Tibial artery (tissue), 4 donors: Measurements from ENCODE around the gene FGB.

Experiments used
- DNase-seq, 2 donors: peaks; one replicate each; pipeline ENCODE4 v3.0.0-alpha.2; 2019
- H3K27ac ChIP-seq, 2 donors: fragments of 200-600 bp; sonication (generic) in 1 of 2; 1 replicate in 1 of 2; 2 replicates in 1 of 2; pipeline ENCODE4 v1.5.1; 2018 to 2019; ENCODE audit warnings: mild to moderate bottlenecking in 1 of 2
- H3K27me3 ChIP-seq, 2 donors: fragments of 200-600 bp; sonication (generic) in 1 of 2; one replicate each; pipeline versions ENCODE4 v1.5.1 to v1.6.0; 2016 to 2019
- H3K36me3 ChIP-seq, 3 donors: fragments of 200-600 bp; sonication (generic) in 2 of 3; one replicate each; pipeline ENCODE4 v1.5.1; 2016 to 2019; ENCODE audit warnings: mild to moderate bottlenecking in 2 of 3
- H3K4me1 ChIP-seq, 4 donors: fragments of 200-600 bp; sonication (generic) in 2 of 4; 1 replicate in 3 of 4; 2 replicates in 1 of 4; pipeline ENCODE4 v1.5.1; 2016 to 2019
- H3K4me3 ChIP-seq, 2 donors: fragments of 200-600 bp; sonication (generic) in 1 of 2; 1 replicate in 1 of 2; 2 replicates in 1 of 2; pipeline ENCODE4 v1.5.1; 2018 to 2019; ENCODE audit warnings: mild to moderate bottlenecking in 2 of 2
- H3K9me3 ChIP-seq, 3 donors: fragments of 200-600 bp; sonication (generic) in 1 of 3; one replicate each; pipeline ENCODE4 v1.5.1; 2016 to 2019
- intact Hi-C: fragments of 100-400 bp; cut with DNase I; formaldehyde crosslinking; loops from one replicate; pipeline ENCODE4 v1.15.0; 2023; ENCODE audit warnings: low total_unique reads
- TF ChIP-seq, protein P1 (sequence below), 2 experiments: fragments of 200-600 bp in 1 of 2; fragments of 450-650 bp in 1 of 2; IDR thresholded peaks; one replicate each; pipeline ENCODE4 v1.5.1; 2017 to 2019; ENCODE audit warnings: antibody characterized with exemption in 2 of 2, mild to moderate bottlenecking in 1 of 2, moderate library complexity in 1 of 2

FGB gene

GRCh38 chr4:154612472-154613414, 49.9 kb downstream of the FGB start, which contains the start of gene FGG:
TSS of gene FGG (minus strand) at chr4:154612656. CDS start at chr4:154612609, 47 bp downstream.
- no peak within 1 kb of the TSS for H3K27ac ChIP-seq
- no peak within 1 kb of the TSS for H3K4me3 ChIP-seq
- no peak for DNase-seq
- H3K27me3 ChIP-seq, result no peaks in the 10 kb centered on the region
- TF ChIP-seq, protein P1, sequence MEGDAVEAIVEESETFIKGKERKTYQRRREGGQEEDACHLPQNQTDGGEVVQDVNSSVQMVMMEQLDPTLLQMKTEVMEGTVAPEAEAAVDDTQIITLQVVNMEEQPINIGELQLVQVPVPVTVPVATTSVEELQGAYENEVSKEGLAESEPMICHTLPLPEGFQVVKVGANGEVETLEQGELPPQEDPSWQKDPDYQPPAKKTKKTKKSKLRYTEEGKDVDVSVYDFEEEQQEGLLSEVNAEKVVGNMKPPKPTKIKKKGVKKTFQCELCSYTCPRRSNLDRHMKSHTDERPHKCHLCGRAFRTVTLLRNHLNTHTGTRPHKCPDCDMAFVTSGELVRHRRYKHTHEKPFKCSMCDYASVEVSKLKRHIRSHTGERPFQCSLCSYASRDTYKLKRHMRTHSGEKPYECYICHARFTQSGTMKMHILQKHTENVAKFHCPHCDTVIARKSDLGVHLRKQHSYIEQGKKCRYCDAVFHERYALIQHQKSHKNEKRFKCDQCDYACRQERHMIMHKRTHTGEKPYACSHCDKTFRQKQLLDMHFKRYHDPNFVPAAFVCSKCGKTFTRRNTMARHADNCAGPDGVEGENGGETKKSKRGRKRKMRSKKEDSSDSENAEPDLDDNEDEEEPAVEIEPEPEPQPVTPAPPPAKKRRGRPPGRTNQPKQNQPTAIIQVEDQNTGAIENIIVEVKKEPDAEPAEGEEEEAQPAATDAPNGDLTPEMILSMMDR (IDR thresholded peaks at IDR 0.05), result no peak
- no peaks in the 10 kb centered on the region for H3K36me3 ChIP-seq
- intact Hi-C loops, result no loop called here
- peaks cover 0 to 10% (median 1%) of the 10 kb centered on the region in 4 donors for H3K4me1 ChIP-seq
- H3K9me3 ChIP-seq, result no peaks in the 10 kb centered on the region

DNA sequence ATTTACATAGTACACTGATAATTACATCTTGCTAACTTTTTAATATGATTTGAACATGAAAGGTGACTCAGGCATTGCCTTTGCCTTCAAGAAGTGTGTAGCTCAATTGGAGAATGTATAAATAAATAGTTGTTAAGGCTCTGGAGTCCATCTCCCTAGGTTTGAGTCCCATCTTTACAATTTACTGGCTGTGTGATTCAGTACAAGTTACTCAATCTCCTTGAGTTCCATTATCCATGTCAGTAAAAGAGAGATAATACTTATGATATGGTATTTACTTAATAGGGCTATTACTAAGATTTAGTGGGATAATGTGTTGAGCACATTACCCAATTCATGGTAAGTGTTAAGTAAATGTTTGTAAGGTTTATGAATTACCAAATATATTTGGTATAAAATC, 51.5 kb downstream of the FGB start:
- no peak overlapping the region for H3K4me3 ChIP-seq
- H3K27me3 ChIP-seq, result no peaks in the 10 kb centered on the region
- H3K27ac ChIP-seq, result no peak overlapping the region
- H3K4me1 ChIP-seq, result peaks cover 0 to 10% (median 1%) of the 10 kb centered on the region in 4 donors
- no peaks in the 10 kb centered on the region for H3K36me3 ChIP-seq
- no peak for DNase-seq
- H3K9me3 ChIP-seq, result no peaks in the 10 kb centered on the region
- intact Hi-C loops, result no loop called here
- TF ChIP-seq, protein P1 (IDR thresholded peaks at IDR 0.05), result no peak

- Histone ChIP-seq H3K27ac (no peak overlapping the region), H3K4me3 (no peak overlapping the region), H3K4me1 (peaks cover 0 to 10% (median 1%) of the 10 kb centered on the region in 4 donors), H3K36me3 (no peaks in the 10 kb centered on the region), H3K27me3 (no peaks in the 10 kb centered on the region), H3K9me3 (no peaks in the 10 kb centered on the region)
- DNase-seq, result no peak
- intact Hi-C loops, result no loop called here
- TF ChIP-seq, protein P1 (IDR thresholded peaks at IDR 0.05), result no peak
These were observed 52.4 kb downstream of the FGB start for GRCh38 chr4:154615211-154615610.

DNA sequence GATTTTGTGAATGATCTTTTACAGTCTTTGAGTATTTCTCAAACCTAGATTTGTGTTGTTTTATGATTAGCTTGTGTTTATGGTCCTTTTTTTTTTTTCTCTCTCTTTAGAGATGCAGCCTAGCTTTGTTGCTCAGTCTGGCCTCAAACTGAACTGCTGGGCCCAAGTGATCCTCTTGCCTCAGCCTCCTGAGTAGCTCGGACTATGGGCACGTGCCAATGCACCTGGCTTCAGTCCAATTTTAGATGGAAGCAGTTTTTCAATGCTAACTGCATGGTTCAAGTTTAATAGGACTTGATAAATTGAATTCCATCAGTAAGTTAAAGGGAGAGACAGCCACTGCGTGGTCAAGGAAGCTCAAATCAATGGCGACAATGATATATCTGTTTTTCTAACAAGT, 53.5 kb downstream of the FGB start:
- H3K9me3 ChIP-seq, result no peaks in the 10 kb centered on the region
- H3K4me1 ChIP-seq, result peaks cover 0 to 10% (median 1%) of the 10 kb centered on the region in 4 donors
- no peak overlapping the region for H3K4me3 ChIP-seq
- intact Hi-C loops, result no loop called here
- TF ChIP-seq, protein P1 (IDR thresholded peaks at IDR 0.05), result no peak
- H3K36me3 ChIP-seq, result no peaks in the 10 kb centered on the region
- H3K27me3 ChIP-seq, result no peaks in the 10 kb centered on the region
- DNase-seq, result no peak
- H3K27ac ChIP-seq, result peak overlapping the region in 1 of 2 donors; percentile 39

- intact Hi-C loops, result no loop called here
- H3K27ac ChIP-seq, result peak overlapping the region in 1 of 2 donors; percentile 39
- DNase-seq, result no peak
These were observed 53.9 kb downstream of the FGB start for GRCh38 chr4:154616731-154617130.

More at GRCh38 chr4:154616731-154617130, 53.9 kb downstream of the FGB start:
- TF ChIP-seq, protein P1 (IDR thresholded peaks at IDR 0.05), result no peak
- Histone ChIP-seq H3K4me1 (peaks cover 0 to 10% (median 1%) of the 10 kb centered on the region in 4 donors), H3K4me3 (no peak overlapping the region), H3K27me3 (no peaks in the 10 kb centered on the region), H3K9me3 (no peaks in the 10 kb centered on the region), H3K36me3 (no peaks in the 10 kb centered on the region)
